ENCODE measurements around the gene OPRD1.

DNA sequence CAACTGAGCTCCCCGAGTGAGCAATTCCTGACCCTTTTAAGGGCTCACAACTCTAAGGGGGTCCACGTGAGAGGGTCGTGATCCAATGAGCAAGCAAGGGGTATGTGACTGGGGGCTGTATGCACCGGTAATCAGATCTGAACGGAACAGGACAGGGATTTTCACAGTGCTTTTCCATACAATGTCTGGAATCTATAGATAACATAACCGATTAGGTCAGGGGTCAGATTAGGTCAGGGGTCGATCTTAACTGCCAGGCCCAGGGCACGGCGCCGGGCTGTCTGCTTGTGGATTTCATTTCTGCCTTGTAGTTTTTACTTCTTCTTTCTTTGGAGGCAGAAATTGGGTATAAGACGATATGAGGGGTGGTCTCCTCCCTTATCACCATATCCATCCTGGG is 30.7 kb upstream of the OPRD1 start:
- TF ChIP-seq, protein P1, sequence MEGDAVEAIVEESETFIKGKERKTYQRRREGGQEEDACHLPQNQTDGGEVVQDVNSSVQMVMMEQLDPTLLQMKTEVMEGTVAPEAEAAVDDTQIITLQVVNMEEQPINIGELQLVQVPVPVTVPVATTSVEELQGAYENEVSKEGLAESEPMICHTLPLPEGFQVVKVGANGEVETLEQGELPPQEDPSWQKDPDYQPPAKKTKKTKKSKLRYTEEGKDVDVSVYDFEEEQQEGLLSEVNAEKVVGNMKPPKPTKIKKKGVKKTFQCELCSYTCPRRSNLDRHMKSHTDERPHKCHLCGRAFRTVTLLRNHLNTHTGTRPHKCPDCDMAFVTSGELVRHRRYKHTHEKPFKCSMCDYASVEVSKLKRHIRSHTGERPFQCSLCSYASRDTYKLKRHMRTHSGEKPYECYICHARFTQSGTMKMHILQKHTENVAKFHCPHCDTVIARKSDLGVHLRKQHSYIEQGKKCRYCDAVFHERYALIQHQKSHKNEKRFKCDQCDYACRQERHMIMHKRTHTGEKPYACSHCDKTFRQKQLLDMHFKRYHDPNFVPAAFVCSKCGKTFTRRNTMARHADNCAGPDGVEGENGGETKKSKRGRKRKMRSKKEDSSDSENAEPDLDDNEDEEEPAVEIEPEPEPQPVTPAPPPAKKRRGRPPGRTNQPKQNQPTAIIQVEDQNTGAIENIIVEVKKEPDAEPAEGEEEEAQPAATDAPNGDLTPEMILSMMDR (IDR thresholded peaks at IDR 0.05): no peak
- TF ChIP-seq POLR2A (IDR thresholded peaks at IDR 0.05): no peak

All from lower leg skin (tissue), 3 donors.